ENCODE measurements around the gene FRAT1. TPM values are rescaled to one million over a fixed set of nuclear protein-coding genes. Genes with fewer than 3 reads are reported as not detected.

Gene FRAT1
- total and polyA plus RNA-seq, 3 donors from 2014 or later: 9.7 to 29.9 (median 22.1) TPM

DNA sequence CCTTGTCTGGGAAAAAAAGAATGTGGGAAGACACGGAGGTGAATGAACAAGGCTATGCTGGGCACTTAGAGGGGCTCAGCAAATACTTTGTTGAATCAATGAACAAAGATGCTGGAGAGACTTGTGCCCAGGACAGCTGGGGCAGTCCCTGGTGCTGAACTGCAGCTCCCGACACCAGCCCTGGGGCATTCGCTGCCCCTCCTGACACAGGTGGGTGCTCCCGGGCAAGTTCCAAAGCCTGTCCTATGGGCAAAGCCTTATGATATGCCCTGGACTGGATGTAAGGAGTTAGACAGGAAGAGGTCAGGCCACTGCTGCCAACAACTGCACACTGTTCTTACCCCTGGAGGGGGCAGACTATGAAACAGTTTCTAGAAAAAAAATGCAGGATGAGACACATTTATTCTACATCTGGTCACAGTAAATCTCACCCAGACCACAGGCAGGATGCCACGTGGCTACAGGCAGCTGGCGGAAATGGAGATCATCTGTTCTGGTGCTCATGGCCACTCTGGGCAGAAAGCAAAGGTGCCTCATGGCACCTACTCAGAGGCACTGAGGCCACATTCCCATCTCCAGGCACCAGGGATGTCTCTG, 37.3 kb downstream of the FRAT1 start:
- Histone ChIP-seq H3K36me3 (ENCODE audit: low read depth, missing control alignments) (no peaks in the 10 kb centered on the region), H3K9me3 (no peaks in the 10 kb centered on the region), H3K4me1 (no peaks in the 10 kb centered on the region), H3K27me3 (no peaks in the 10 kb centered on the region), H3K4me3 (no peak overlapping the region), H3K27ac (no peak overlapping the region)
- intact Hi-C loops (cut with DNase I; ENCODE audit: low total_unique reads): loop anchor here (10.0 kb wide), 1 partner anchor 82 kb away; no protein-coding TSS in a partner anchor
- DNase-seq: no peak
- 74 to 82% methylated on average over 5 to 6 of the region's 6 CpGs for WGBS, 2 donors
- TF ChIP-seq, protein P1, sequence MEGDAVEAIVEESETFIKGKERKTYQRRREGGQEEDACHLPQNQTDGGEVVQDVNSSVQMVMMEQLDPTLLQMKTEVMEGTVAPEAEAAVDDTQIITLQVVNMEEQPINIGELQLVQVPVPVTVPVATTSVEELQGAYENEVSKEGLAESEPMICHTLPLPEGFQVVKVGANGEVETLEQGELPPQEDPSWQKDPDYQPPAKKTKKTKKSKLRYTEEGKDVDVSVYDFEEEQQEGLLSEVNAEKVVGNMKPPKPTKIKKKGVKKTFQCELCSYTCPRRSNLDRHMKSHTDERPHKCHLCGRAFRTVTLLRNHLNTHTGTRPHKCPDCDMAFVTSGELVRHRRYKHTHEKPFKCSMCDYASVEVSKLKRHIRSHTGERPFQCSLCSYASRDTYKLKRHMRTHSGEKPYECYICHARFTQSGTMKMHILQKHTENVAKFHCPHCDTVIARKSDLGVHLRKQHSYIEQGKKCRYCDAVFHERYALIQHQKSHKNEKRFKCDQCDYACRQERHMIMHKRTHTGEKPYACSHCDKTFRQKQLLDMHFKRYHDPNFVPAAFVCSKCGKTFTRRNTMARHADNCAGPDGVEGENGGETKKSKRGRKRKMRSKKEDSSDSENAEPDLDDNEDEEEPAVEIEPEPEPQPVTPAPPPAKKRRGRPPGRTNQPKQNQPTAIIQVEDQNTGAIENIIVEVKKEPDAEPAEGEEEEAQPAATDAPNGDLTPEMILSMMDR (IDR thresholded peaks at IDR 0.05): no peak
- TF ChIP-seq POLR2A (IDR thresholded peaks at IDR 0.05): no peak

GRCh38 chr10:97356918-97357317, 37.8 kb downstream of the FRAT1 start:
- no peak for DNase-seq
- Histone ChIP-seq H3K4me3 (no peak overlapping the region), H3K27ac (no peak overlapping the region), H3K36me3 (ENCODE audit: low read depth, missing control alignments) (no peaks in the 10 kb centered on the region), H3K27me3 (no peaks in the 10 kb centered on the region), H3K9me3 (no peaks in the 10 kb centered on the region), H3K4me1 (no peaks in the 10 kb centered on the region)
- intact Hi-C loops (cut with DNase I; ENCODE audit: low total_unique reads): loop anchor here (10.0 kb wide), 1 partner anchor 82 kb away; no protein-coding TSS in a partner anchor
- TF ChIP-seq, protein P1 (IDR thresholded peaks at IDR 0.05): no peak
- no peak for TF ChIP-seq POLR2A (IDR thresholded peaks at IDR 0.05)
- WGBS, 2 donors: 83 to 90% methylated on average over 4 to 7 of the region's 7 CpGs

- Histone ChIP-seq H3K9me3 (no peaks in the 10 kb centered on the region), H3K4me1 (no peaks in the 10 kb centered on the region), H3K27me3 (no peaks in the 10 kb centered on the region), H3K4me3 (no peak overlapping the region), H3K36me3 (ENCODE audit: low read depth, missing control alignments) (no peaks in the 10 kb centered on the region), H3K27ac (no peak overlapping the region)
- TF ChIP-seq, protein P1 (IDR thresholded peaks at IDR 0.05): no peak
- TF ChIP-seq POLR2A (IDR thresholded peaks at IDR 0.05): no peak
- intact Hi-C loops (cut with DNase I; ENCODE audit: low total_unique reads): loop anchor here (10.0 kb wide), 1 partner anchor 84 kb away; no protein-coding TSS in a partner anchor
- DNase-seq: no peak
- 92 to 96% methylated on average over 4 of the region's 4 CpGs for WGBS, 2 donors
These were observed 39.3 kb downstream of the FRAT1 start for GRCh38 chr10:97358349-97358748.

DNA sequence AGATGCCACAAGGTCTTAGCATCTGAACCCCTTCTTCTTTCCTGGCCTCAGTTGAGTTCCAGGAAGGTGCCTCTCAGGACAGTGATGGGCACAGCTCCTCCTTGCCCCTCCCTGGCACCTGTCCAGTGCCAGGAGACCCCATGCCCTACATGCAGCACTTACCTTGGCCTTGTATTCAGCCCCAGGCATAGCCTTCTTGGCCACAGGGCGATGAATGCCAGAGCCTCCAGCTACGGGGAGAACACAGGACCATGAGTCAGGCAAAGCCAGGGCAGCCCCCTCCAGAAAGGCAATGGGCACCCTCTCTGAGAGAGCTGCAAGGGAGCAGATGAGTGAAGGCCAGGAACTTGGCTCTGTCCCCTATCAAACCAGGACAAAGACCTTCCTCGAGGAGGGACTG, 39.7 kb downstream of the FRAT1 start:
- TF ChIP-seq, protein P1 (IDR thresholded peaks at IDR 0.05): no peak
- TF ChIP-seq POLR2A (IDR thresholded peaks at IDR 0.05): no peak
- 50 to 80% methylated on average over 1 to 3 of the region's 3 CpGs for WGBS, 2 donors
- Histone ChIP-seq H3K36me3 (ENCODE audit: low read depth, missing control alignments) (no peaks in the 10 kb centered on the region), H3K27me3 (no peaks in the 10 kb centered on the region), H3K9me3 (no peaks in the 10 kb centered on the region), H3K4me3 (no peak overlapping the region), H3K27ac (no peak overlapping the region), H3K4me1 (no peaks in the 10 kb centered on the region)
- intact Hi-C loops (cut with DNase I; ENCODE audit: low total_unique reads): loop anchor here (10.0 kb wide), 1 partner anchor 84 kb away; no protein-coding TSS in a partner anchor
- DNase-seq: no peak
